Amygdala (tissue), 56 donors: ENCODE results near the gene TBRG4.
"Not testable (repeated sequence)": the region's sequence is repeated elsewhere in the genome, so short reads cannot be mapped to it uniquely, and the experiment has no call there.

Experiments used
- DNase-seq, 56 donors: peaks; one replicate each; lab custom pipeline; 2025; lab: John Stamatoyannopoulos, UW

Gene TBRG4

DNA sequence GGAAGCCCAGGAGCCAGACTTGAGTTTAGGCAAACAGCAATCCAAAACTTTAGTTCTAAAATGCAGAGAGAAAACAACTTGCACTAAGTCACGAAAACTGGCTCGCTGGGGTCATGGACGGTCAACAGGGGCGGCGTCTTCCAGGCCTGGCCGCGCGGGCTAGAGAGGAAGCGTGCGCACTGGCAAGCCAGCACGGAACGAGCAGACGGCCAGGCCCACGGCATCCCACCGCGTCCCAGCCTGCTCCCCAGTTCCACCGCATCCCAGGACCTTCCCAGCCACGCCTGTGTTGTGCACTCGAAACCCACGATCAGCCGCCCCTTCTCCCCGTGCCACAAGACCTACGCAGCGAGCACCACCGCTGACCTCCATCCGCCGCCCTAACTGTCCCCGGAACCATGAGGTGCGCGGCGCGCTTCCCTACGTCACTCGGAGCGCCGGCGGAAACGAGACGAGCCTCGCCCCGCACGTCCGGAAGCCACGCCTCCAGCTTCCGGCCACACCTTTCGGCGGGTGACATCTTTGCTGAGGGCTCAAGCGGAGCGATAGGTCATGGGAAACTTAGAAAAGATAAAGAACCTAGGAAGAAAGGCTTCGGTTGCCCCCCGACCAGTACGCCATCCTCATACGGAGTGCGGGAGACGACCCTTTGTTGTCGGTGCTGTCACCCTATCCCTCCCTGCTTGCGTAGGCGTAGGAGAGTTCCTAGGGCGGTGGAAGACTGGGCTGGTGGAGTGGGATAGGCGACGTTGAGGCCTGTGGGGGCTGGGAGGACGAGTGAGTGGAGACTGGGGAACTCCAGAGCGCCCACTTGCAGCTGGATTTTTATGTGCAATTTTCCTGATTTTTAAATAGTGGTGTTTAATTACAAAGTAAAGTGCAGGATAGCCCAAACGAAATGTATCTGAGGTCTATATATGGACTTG lies at the start of gene TBRG4:
Gene TBRG4 (minus strand): TSS at position 400 of the 926 bp plus-strand sequence. CDS start 2,460 bp downstream, outside the sequence.
- DNase-seq = peak; percentile 70 to 97 (median 91)

DNA sequence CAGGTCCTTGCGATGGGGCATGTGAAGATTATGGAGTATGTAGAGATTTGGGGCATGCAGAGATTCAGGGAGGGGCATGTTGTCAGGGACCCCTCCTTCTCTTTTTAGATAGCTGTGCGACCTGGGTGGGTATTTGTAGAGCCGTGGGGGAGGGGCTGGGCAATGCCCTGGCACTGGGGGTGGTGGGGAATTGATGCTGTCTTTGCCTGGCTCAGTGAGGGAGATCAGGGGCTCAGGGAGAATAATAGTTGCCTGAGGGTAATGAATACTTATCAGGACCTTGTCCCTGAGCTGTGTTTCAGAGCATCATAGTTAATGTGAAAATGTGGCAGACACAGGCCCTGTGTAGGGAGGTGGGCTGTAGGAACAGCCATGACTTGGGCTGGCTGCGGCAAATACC lies 49.6 kb upstream of the TBRG4 start:
- DNase-seq = no peak

DNA sequence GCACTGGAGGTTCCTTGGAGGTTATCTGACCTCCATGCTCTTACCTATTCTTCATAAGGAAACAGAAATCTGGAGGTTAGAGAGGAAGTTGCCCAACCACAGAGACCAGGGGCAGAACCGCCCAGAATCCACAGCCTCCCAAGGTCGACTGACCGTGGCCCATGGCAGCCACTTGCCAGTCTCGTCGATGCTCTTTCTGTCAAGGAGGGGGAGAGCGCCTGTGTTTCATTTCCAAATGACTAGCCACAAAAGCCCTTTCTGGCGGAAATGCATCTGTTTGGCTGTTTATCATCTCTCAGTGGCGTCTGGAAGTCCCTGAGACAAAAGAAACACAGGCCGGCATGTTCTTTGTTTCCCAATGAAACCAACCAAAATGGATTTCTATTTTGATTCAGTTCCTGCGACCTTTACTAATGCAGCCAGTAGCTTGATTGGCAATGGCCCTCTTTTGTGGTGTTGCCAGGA lies 49.0 kb upstream of the TBRG4 start:
- peak in 2 of 56 donors; percentile 6 to 14 for DNase-seq

DNA sequence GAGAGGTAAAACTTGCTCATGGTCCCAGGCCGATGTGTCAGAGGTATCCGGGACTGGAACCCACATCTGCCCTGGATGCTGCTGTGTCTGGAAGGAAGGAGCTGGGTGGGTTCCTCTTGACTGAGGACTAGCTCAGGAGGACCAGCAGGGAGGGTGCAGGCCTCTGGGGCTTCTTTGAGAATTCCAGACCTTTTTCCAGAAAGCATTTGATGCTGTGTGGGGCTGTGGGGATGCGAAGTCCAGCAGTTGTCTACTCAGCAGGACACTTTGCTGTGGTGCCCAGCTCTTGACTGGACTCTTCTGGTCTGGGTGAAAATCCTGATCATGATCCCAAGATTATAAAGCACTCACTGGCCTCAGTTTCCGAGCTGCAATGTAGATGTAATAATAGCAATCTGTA lies 47.8 kb upstream of the TBRG4 start:
- DNase-seq = no peak

DNA sequence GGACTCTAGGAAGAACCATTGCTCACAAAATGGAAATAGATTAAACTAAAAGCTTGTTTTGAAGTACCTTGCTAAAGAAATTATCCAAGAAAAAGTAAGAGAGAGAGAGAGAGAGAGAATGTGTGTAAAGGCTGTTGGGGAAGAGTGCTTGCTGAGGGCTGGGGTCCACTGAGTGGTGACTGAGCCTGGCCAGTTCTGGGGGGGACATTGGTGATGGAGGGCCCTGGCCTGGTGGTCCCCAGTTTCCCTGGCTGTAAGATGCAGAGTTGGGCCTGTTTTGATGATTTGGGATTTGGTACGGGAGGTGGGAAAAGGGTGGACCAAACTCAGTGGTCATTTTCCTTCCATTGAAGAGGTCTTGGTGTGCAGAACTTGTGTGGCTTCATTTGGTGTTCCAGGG lies 47.0 kb upstream of the TBRG4 start:
- DNase-seq = no peak

DNA sequence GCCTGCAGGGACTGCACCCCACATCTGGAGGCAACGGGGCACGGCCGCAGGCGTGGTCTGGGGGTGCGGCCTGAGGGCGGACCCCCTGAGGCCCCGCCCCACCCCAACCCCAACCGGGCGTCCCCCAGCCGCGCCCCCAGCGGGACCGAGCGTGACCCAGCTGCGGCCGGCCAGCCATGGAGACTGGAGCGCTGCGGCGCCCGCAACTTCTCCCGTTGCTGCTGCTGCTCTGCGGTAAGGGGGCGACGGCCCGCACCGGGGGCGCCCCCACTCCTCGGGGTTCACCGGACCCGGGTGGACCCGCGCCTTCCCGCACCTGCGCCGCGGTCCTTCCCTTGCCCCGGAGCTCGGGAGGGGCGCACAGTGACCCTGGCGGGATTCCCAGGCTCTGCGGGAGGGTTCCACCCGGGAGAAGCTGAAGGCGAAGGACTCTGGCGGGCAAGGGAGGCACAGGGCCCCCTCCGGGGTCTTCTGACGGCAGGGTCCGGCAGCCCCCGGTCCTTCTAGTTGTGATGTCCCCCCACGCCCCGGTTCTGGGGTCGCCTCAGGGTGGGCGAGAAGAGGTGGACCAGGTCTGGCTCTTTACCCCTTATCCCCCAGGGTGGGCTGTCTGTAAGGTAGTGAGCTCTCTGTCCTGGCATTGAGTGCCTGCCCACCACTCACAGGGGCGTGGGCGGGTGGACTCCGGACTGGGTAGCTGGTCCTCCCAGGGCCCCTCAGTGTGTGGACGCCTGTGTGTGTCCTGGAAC lies 46.3 kb upstream of the TBRG4 start, which contains the start of gene RAMP3:
Gene RAMP3 (plus strand): TSS at position 139 of the 749 bp plus-strand sequence. CDS start 38 bp downstream, at position 177.
- DNase-seq = peak in 1 of 56 donors; percentile 4

DNA sequence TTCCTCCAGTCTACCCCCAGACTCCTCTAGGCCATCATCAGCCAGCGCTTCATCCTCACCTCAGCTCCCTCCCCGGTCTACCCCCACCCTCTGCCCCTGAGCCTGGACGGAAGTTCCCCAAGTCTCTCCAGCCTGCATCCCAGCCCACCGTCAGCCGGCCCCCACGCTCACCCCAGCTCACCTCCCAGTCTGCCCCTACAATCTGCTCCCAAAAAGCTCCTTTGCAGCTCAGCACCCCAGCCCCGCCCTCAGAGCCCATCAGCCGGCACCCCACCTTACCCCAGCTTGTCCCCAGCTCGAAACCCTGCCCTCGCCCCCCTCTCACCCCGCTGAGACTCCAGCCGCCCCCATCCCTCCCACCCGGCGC lies 45.8 kb upstream of the TBRG4 start:
- no peak for DNase-seq

DNA sequence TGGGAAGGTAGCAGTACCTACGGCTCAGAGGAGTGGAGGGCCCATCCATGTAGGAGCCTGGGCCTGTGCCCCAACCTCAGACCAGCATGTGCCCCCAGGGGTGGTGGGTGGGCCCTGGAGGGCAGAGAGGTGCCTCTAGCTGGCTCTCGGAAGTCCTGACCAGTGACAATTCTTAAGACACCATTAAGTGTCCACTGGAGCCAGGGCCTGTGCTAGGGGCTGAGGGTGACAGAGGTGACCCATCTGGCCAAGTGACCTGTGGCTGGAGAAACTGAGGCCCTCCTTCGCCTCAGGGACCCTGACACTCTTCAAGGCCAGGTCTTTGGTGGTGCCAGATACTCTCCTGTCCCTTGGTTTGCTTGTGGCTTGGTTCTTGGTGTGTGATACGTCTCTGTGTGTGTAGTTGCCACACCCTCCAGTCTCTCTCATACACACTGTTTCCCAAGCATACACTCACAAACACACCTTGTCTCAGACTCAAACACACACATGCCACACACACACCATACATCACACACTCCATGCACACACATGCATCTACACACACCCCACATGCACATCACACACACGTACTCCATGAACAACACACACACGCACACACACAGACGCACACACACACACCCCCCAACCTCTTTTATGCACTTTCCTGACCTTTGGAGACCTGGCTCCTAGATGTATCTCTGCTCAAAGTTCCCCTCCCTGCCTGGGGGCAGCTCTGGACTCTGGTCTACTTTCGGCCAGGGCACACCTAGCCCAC lies 45.2 kb upstream of the TBRG4 start:
- no peak for DNase-seq

DNA sequence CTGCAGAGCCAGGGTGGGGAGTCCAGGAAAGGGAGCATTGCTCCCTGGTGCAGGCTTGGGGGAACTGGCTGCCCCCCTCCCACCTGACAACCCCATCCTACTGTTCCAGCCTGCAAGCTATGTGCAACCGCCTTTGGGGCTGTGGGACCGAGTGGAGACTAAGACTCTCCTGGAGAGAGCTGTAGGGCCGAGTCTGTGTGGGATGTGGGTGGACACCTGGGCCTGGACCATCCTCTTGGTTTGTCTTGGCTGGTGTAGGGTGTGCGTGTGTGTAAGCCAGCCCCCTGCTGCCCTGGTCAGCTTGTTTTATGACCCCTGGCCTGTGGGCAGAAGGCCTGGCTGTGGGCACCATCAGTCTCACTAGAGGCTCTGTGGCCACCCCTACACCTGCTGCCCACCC lies 44.4 kb upstream of the TBRG4 start:
- DNase-seq = no peak

DNA sequence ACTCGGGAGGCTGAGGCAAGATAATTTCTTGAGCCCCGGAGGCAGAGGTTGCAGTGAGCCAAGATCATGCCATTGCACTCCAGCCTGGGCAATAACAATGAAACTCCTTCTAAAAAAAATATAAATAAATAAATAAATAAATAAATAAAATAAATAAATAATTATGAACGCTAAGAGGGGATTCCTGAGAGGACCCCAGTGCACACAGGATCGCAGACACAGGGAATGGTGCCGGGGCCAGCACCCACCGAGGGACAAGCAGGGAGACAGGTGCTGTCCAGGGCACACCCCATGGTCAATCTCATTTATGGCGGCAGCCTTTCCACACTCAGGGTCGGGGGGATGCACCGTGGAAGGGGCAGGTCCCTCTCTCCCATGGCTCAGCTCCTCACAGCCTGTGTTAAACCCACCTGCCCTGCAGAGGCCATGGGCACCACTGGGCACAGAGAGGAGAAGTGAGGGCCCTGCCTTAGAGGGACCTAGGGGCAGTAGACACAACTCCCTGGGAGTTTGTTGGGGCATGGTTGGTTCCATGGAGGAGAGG lies 43.9 kb upstream of the TBRG4 start:
- no peak for DNase-seq

DNA sequence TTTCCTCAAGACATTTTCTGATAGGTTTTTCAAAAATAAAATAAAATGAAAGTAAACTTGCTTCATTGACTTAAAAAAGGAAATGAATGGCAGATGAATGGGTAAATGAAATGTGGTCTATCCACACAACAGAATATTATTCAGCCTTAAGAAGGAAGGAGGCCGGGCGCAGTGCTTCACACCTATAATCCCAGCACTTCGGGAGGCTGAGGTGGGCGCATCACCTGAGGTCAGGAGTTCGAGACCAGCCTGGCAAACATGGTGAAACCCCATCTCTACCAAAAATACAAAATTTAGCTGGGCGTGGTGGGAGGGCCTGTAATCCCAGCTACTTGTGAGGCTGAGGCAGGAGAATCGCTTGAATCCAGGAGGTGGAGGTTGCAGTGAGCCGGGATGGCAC lies 42.4 kb upstream of the TBRG4 start:
- not testable (repeated sequence) for DNase-seq

DNA sequence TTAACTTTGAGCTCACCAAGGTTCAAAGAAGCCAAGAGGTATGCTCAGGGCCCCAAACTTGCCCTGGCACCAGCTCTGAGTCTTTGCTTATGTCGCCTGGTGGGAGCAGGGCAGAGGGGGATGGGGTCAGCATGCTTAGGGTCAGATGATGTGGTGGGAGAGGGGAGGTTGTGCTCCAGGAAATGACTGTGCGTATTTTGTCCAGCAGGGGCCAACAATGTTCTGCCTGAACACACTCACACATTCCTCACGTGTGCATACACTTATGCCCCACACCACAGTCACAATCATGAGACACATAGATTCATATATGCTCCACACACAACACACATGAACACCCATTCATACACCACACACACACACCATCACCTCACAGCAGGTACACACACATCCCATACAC lies 41.7 kb upstream of the TBRG4 start:
- DNase-seq = no peak

DNA sequence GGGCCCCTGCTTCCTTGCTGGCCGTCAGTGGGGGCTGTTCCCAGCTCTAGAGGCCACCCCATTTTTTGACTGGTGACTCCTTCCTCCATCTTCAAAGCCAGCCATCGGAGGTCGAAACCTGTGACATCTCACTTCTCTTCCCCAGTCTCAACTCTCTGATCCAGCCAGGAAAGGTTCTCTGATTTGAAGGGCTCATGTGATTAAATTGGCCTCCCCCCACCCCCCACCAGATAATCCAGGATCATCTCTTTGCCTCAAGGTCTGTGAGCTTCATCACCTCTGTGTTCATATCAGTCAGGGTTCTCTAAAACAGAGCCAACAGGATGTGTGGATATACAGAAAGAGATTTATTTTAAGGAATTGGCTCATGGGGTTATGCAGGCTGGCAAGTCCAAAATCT lies 40.5 kb upstream of the TBRG4 start:
- DNase-seq = no peak

DNA sequence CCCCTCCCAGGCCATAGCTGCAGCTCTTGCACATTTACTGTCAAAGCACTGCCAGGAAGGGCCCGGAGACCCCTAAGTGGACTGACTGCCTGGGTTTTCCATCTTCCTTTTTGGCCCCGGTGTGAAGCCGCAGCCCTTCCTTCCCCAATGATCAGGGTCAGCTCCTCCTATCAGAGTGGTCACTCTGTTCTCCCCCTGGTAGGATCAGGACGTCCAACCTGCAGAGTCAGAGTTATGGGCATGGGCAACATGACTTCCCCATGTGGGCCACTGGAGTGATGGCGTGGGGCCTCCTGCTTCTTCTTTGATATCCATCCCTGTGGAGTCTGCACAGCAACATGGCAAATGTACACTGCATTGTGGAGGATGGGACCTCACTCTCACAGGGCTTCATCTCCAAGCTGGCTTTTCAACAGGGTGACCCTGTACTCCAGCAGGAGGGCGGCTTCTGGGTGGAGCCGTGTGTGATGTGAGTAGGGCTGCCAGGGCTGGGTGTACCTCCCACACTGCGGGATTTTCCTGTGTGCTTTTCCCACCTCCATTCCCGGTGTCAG lies 39.7 kb upstream of the TBRG4 start:
- DNase-seq = no peak

DNA sequence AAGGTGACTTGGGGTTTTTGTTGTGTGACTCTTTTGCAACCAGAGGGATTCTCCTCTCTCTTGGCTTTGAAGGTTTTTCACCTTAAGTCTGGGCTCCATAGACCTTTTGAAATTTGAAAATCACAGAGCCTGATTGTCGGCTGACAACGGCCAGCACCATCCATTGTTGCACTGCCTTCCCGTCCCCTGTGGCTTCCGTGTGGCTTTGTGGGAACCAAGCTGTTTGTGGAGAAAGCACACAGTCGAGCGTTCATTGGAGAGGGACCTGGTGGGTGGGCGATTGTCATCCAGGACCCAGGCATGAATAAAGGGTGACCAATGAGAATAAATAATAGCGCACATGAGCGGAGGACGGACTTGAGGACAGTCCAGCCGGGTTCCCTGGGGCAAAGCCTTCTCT lies 38.7 kb upstream of the TBRG4 start:
- DNase-seq = no peak

DNA sequence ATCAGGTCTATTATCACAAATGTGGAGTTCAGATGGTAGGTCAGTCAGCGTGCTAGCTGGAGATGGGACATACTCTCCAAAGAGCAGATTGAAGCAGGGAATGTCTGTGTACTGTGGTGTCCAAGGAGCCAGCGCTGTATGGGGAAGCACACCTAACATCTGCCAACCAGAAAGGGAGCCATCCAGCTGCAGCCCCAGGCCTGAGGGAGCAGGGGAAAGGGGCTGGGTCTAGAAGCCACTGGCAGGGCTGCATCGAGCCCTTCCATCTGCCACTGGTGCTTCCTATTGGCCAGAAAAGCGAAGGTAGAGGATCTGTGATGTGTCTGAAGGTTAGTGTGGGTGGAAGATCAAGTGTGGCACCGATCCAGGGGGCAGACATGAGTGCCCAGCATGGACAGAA lies 38.1 kb upstream of the TBRG4 start:
- DNase-seq = no peak

DNA sequence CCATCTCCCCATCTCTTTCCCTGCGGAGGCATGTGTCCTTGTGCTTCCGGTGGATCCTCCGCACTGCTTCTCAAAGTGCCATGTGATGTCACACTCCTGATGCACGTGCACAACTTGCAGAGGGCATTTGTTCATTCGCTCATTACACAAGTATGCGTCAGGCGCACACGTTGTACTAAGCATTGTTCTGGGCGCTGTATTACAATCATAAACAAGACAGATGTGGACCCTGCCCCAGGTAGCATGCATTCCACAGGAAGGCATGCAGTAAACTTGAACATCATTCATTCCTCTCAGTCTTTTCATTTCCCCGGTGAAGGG lies 37.1 kb upstream of the TBRG4 start:
- DNase-seq = no peak

DNA sequence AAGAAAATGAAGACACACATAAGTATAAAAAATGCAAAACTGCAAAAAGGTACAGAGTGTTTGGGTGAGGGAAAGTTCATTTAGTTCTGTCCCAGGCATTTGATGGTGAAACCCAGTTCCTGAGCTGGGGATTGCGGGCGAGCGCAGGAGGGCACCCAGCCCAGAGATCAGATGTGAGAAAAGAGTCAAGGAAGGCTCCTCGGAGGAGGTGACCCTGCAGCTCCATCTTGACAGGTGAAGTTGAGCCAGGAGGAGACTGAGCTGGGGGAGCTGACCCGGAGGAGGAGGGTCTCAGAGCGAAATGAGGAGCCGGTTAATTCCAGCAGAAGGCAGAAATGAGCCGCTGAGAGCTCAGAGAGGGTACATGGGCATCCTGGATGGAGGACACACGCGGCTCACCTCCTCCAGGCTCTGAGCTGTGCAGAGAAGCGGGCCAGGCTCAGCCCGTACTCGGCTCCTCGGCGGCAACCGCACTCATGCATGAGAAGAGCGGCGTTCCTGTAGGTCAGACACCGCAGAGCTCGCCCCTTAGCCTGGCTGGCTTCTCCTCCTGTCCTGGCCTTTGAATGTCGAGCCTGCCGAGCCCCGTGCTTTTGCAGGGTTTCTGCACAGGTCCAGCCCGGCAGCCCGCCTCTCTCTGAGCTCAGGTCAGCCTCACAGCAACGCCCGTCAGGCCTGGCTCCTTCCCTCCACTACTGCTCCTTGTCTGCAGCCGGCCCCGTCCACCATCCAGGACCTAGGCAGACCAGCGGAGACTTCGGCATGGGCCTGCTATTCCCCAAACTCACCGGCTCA lies 36.6 kb upstream of the TBRG4 start:
- no peak for DNase-seq

DNA sequence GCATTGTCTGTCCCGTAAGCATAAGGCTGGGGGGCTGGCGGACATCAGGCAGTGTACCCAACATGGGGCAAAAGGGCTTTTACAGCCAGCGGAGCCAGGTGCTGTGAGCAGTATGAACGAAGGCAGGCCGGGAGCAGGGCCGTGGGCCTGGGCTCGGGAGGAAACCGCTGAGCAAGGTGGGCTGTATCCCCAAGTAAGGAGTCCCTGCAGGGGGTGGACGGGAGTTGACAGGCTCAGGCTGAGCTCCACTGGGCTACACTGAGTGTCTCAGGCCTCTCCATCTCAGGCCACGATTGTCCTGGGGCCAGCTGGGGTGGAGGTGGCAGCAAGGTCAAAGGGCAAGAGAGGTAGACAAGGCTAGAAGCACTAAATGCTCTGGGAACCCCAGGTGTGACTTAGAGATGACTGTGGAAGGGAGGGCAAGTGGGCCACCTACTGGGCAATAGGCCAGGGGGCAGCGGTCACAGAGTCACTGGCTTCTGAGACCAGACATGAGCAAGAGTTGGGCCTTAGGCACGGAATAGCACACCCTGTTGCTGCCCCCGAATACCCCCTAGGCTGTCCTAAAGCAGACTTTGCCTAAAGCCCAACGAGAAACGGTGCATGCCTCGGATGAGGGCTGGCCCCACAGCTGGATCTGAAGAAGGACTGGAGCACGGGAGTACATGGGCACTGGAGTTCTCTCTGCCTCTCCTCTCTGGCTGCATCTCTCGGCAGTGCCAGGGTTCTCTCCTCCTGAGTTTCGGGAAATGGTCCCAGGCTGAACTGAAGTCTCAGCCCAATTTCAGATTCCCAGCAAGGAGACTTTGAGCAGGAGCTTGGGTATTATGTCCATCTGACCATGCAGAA lies 35.3 kb upstream of the TBRG4 start:
- DNase-seq = no peak
